GM19395 (cell line): ENCODE data around the gene DLG2.
"Not testable (repeated sequence)": the region's sequence is repeated elsewhere in the genome, so short reads cannot be mapped to it uniquely, and the experiment has no call there.

Experiments
- ATAC-seq: cut with Tn5 transposase; IDR thresholded peaks from one replicate; pipeline ENCODE4 v1.9.1; 2021; ENCODE audit warnings: mild to moderate bottlenecking, moderate library complexity; ENCODE audit not compliant: unreplicated experiment

DLG2 gene

GRCh38 chr11:85048801-85049200 lies 578.3 kb downstream of the DLG2 start:
- no peak for ATAC-seq

- no peak for ATAC-seq
These were observed 581.4 kb downstream of the DLG2 start for GRCh38 chr11:85045716-85046115.

GRCh38 chr11:85044911-85045310 lies 582.2 kb downstream of the DLG2 start:
- no peak for ATAC-seq

GRCh38 chr11:85042361-85042760 lies 584.8 kb downstream of the DLG2 start:
- no peak for ATAC-seq

- no peak for ATAC-seq
These were observed 587.0 kb downstream of the DLG2 start for GRCh38 chr11:85040166-85040565.

- ATAC-seq: no peak
These were observed 597.2 kb downstream of the DLG2 start for GRCh38 chr11:85029964-85030363.

GRCh38 chr11:85028329-85029101 lies 598.6 kb downstream of the DLG2 start:
- ATAC-seq: no peak

GRCh38 chr11:85027346-85027745 lies 599.8 kb downstream of the DLG2 start:
- ATAC-seq: no peak

- ATAC-seq: no peak
These were observed 606.1 kb downstream of the DLG2 start for GRCh38 chr11:85021058-85021457.

GRCh38 chr11:84993386-84993785 lies 633.8 kb downstream of the DLG2 start:
- ATAC-seq: no peak

- ATAC-seq: no peak
These were observed 637.0 kb downstream of the DLG2 start for GRCh38 chr11:84990141-84990540.

- ATAC-seq: not testable (repeated sequence)
These were observed 639.4 kb downstream of the DLG2 start for GRCh38 chr11:84987686-84988187.

GRCh38 chr11:84981301-84981700 lies 645.8 kb downstream of the DLG2 start:
- ATAC-seq: no peak

GRCh38 chr11:84969103-84969502 lies 658.0 kb downstream of the DLG2 start:
- no peak for ATAC-seq

- ATAC-seq: no peak
These were observed 661.7 kb downstream of the DLG2 start for GRCh38 chr11:84965484-84965883.

- ATAC-seq: no peak
These were observed 663.9 kb downstream of the DLG2 start for GRCh38 chr11:84963240-84963639.

GRCh38 chr11:84962018-84962417 lies 665.1 kb downstream of the DLG2 start:
- no peak for ATAC-seq

GRCh38 chr11:84958295-84958694 lies 668.8 kb downstream of the DLG2 start:
- ATAC-seq: no peak

GRCh38 chr11:84950569-84951270 lies 676.4 kb downstream of the DLG2 start:
- no peak for ATAC-seq

- ATAC-seq: no peak
These were observed 679.1 kb downstream of the DLG2 start for GRCh38 chr11:84947970-84948580.

GRCh38 chr11:84947070-84947469 lies 680.1 kb downstream of the DLG2 start:
- ATAC-seq: no peak

- ATAC-seq: no peak
These were observed 696.3 kb downstream of the DLG2 start for GRCh38 chr11:84930863-84931262.
